ENCODE measurements around the gene ZHX3.

The ZHX3 gene

GRCh38 chr20:41350408-41350962 lies 33.0 kb upstream of the ZHX3 start:
- TF ChIP-seq, protein P1, sequence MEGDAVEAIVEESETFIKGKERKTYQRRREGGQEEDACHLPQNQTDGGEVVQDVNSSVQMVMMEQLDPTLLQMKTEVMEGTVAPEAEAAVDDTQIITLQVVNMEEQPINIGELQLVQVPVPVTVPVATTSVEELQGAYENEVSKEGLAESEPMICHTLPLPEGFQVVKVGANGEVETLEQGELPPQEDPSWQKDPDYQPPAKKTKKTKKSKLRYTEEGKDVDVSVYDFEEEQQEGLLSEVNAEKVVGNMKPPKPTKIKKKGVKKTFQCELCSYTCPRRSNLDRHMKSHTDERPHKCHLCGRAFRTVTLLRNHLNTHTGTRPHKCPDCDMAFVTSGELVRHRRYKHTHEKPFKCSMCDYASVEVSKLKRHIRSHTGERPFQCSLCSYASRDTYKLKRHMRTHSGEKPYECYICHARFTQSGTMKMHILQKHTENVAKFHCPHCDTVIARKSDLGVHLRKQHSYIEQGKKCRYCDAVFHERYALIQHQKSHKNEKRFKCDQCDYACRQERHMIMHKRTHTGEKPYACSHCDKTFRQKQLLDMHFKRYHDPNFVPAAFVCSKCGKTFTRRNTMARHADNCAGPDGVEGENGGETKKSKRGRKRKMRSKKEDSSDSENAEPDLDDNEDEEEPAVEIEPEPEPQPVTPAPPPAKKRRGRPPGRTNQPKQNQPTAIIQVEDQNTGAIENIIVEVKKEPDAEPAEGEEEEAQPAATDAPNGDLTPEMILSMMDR (IDR thresholded peaks at IDR 0.05): no peak

DNA sequence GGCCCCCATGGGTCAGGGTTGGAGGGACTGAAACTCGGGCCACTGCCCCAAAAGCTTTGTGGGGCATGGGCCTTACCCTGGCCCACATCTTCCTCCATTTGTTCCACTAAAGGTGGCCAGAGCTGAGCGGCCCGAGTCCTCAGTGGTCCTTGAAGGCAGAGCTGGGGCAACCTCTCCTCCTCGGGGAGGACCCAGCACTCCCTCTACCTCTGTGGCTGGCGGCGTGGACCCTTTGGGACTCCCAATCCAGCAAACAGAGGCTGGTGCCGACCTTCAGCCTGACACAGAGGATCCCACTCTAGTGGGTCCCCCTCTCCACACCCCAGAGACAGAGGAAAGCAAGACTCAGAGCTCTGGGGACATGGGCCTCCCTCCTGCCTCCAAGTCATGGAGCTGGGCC lies 32.4 kb upstream of the ZHX3 start:
- TF ChIP-seq, protein P1 (IDR thresholded peaks at IDR 0.05): no peak

DNA sequence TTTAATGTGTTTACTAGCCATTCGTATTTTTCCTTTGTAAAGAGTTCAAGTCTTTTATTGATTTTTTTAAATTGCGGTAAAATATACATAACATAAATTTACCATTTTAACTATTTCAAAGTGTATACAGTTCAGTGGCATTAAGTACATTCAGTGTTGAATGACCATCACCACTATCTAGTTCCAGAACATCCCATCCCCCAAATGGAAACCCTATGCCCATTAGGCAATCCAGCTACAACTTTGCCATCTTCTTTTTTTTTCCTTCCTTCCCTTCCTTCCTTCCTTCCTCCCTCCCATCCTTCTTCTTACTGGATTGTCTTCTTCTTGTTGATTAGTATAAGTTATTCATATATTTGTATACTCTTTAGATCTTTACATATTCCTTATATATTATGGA lies 31.7 kb upstream of the ZHX3 start:
- TF ChIP-seq, protein P1 (IDR thresholded peaks at IDR 0.05): no peak

DNA sequence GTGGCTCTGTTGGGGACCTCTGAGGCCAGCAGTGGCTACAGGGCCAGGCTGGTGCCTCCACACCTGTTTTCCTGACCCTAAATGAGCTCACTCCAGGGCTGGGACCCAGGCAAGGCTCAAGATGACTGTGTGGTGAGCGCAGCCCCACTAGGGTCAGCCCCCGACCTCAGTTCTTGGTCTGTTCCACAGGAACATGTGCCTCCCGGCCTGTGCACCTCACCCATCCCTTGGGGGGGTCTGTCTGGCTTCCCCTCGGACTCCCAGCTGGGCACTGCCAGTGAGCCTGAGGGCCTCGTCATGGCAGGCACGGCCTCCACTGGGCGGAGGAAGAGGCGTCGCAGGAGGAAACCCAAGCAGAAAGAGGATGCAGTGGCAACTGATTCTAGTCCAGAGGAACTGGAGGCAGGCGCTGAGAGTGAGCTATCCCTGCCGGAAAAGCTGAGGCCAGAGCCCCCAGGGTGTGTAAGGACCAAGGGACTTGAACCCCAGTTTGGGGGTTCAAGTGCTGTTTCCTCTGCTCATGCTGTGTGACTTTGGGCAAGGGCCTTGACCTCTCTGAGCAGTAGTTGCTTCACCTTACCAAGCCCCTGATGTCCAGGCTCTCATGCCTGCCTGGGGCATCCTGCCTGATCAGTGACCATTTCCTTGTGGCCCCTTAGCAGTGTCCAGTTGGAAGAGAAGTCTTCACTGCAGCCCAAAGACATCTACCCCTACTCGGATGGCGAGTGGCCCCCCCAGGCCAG lies 31.1 kb upstream of the ZHX3 start:
- TF ChIP-seq, protein P1 (IDR thresholded peaks at IDR 0.05): no peak

DNA sequence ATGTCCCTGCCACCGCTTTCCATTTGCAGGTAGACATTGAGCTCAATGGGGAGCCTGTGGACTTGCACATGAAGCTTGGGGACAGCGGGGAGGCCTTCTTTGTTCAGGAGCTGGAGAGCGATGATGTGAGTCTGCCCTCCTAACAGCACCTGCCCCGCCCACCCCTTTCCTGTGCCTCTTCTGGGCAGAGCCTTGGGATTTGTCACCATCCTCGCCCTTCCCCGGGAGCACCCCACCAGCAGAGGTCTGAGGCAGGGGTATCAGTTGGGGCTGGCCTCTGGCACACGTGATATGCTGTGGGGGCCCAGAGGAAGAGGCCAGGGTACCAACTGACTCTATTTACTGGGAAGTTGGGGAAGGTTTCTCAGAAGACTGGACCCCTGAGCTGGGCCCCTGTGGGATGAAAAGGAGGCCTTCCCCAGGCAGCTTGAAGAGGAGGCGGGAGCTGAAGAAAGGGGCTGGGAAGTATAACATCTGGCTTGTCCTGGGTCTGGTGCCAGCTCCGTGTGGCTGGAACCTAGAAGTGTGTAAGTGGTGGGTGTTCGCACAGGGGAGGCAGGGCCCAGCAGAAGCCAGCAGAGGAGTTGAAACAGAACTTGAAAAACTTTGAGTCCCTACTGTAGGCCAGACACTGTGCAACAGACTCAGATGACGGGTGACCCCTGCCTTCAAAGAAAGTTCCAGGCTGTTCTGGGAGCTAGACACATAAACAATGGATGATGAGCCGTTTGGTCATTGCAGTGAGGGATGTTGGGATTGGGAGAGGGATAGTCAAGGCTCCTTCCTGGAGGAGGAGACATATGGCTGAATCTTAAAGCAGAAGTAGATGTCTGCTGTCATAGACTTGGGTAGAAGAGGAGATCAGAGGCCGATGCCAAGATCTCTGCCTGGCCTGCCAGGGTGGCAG lies 30.2 kb upstream of the ZHX3 start:
- TF ChIP-seq, protein P1 (IDR thresholded peaks at IDR 0.05): no peak

GRCh38 chr20:41345729-41346067 lies 28.2 kb upstream of the ZHX3 start:
- TF ChIP-seq, protein P1 (IDR thresholded peaks at IDR 0.05): no peak

DNA sequence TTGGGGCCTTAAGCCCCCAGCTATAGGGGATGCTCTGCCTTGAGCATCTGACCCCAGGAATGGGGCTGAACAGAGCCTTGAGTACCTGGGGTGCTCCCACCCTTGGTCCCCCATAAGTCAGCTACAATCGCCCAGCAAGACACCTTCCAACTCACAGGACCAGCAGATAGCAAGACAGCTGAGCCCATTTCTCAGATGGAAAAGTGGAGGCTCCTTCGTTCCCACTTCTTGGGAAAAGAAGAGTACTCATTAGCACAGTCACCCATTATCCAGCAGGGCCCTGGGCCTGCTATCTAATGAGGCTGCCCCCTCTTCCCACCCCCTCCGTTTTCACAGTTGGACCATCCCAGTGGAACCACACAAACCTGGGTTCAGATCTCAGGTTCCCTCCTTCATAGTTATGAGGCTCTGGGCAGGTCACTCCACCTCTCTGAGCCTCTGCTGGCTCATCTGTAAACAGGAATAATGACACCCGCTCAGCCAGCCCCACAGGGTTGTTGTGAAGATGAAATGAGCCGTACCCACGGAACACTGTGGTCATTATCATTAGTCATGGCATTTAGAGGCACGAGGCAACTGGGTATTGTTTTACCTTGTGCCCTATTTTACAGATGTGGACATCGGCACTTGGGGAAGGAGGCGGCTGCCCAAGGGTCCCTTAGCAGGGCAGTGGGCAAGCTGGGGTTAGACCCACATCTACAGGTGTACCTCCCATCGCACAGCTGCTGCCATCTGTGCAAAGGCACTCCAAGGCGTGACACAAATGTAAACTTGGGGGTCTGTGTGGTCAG lies 27.6 kb upstream of the ZHX3 start:
- TF ChIP-seq, protein P1 (IDR thresholded peaks at IDR 0.05): no peak
